Liver (tissue), 9 donors: ENCODE results near the gene NAT8L. TPM values are rescaled to one million over a fixed set of nuclear protein-coding genes. Genes with fewer than 3 reads are reported as not detected.

Experiments used
- DNase-seq: peaks from one replicate; pipeline ENCODE4 v3.0.0-alpha.2; 2017; ENCODE audit warnings: low spot score
- H3K27ac ChIP-seq, 2 donors: one replicate each; pipeline ENCODE4 v1.7.0; 2013; ENCODE audit warnings: inconsistent platforms in 2 of 2, low read length in 2 of 2, control low read depth in 1 of 2, low read depth in 1 of 2, mild to moderate bottlenecking in 1 of 2
- H3K27me3 ChIP-seq, 4 donors: one replicate each; pipeline versions ENCODE4 v1.6.1 to v1.7.0; 2013; ENCODE audit warnings: low read length in 3 of 4, inconsistent platforms in 1 of 4, mild to moderate bottlenecking in 1 of 4, moderate library complexity in 1 of 4; ENCODE audit not compliant: control insufficient read depth in 4 of 4, insufficient read depth in 4 of 4
- H3K36me3 ChIP-seq, 4 donors: one replicate each; pipeline versions ENCODE4 v1.6.1 to v1.7.0; 2013; ENCODE audit warnings: low read length in 3 of 4, mild to moderate bottlenecking in 3 of 4, low read depth in 1 of 4, moderate library complexity in 1 of 4; ENCODE audit not compliant: control insufficient read depth in 4 of 4, insufficient read depth in 3 of 4
- H3K4me1 ChIP-seq, 4 donors: one replicate each; pipeline versions ENCODE4 v1.6.1 to v1.7.0; 2013; ENCODE audit warnings: low read length in 3 of 4, mild to moderate bottlenecking in 3 of 4, moderate library complexity in 1 of 4; ENCODE audit not compliant: control insufficient read depth in 4 of 4, insufficient read depth in 4 of 4
- H3K4me3 ChIP-seq, 3 donors: one replicate each; pipeline versions ENCODE4 v1.6.1 to v1.7.0; 2013; ENCODE audit warnings: low read length in 3 of 3, control low read depth in 1 of 3, low read depth in 1 of 3, mild to moderate bottlenecking in 1 of 3
- H3K9ac ChIP-seq, 2 donors: one replicate each; pipeline ENCODE4 v1.7.0; 2013; ENCODE audit warnings: low read length in 2 of 2, mild to moderate bottlenecking in 2 of 2, moderate library complexity in 2 of 2, control low read depth in 1 of 2, low read depth in 1 of 2
- H3K9me3 ChIP-seq, 4 donors: one replicate each; pipeline versions ENCODE4 v1.6.1 to v1.7.0; 2013; ENCODE audit warnings: low read length in 3 of 4; ENCODE audit not compliant: control insufficient read depth in 4 of 4
- EGR1 ChIP-seq, 2 donors: IDR thresholded peaks; 2 replicates each; pipeline ENCODE4 v1.6.1; 2016 to 2018; ENCODE audit warnings: antibody characterized with exemption in 2 of 2, low read depth in 2 of 2
- FOXA1 ChIP-seq: IDR thresholded peaks from 2 replicates; pipeline ENCODE4 v1.6.1; 2016; ENCODE audit warnings: antibody characterized with exemption
- FOXA2 ChIP-seq: IDR thresholded peaks from 2 replicates; pipeline ENCODE4 v1.6.1; 2016; ENCODE audit warnings: antibody characterized with exemption
- GABPA ChIP-seq, 2 donors: IDR thresholded peaks in 1 of 2; conservative IDR thresholded peaks in 1 of 2; 2 replicates each; pipeline ENCODE4 v1.6.1; 2016; ENCODE audit warnings: antibody characterized with exemption in 2 of 2, mild to moderate bottlenecking in 1 of 2, moderate library complexity in 1 of 2
- HNF4A ChIP-seq, 2 donors: conservative IDR thresholded peaks; 2 replicates each; pipeline ENCODE4 v1.6.1; 2016; ENCODE audit warnings: antibody characterized with exemption in 2 of 2, mild to moderate bottlenecking in 2 of 2
- HNF4G ChIP-seq: IDR thresholded peaks from 2 replicates; pipeline ENCODE4 v1.6.1; 2016; ENCODE audit warnings: antibody characterized with exemption
- JUND ChIP-seq, 2 donors: IDR thresholded peaks; 2 replicates each; pipeline ENCODE4 v1.6.1; 2016; ENCODE audit warnings: antibody characterized with exemption in 2 of 2
- MAX ChIP-seq: IDR thresholded peaks from 2 replicates; pipeline ENCODE4 v1.6.1; 2016; ENCODE audit warnings: antibody characterized with exemption
- NR2F2 ChIP-seq: IDR thresholded peaks from 2 replicates; pipeline ENCODE4 v1.6.1; 2016; ENCODE audit warnings: antibody characterized with exemption
- RAD21 ChIP-seq, 2 donors: IDR thresholded peaks; 2 replicates each; pipeline ENCODE4 v1.6.1; 2016; ENCODE audit warnings: antibody characterized with exemption in 2 of 2, mild to moderate bottlenecking in 2 of 2
- SP1 ChIP-seq: IDR thresholded peaks from 2 replicates; pipeline ENCODE4 v1.6.1; 2018; ENCODE audit warnings: antibody characterized with exemption, mild to moderate bottlenecking
- TAF1 ChIP-seq: conservative IDR thresholded peaks from 2 replicates; pipeline ENCODE4 v1.6.1; 2016; ENCODE audit warnings: antibody characterized with exemption, mild to moderate bottlenecking
- YY1 ChIP-seq: IDR thresholded peaks from 2 replicates; pipeline ENCODE4 v1.6.1; 2016; ENCODE audit warnings: antibody characterized with exemption, mild to moderate bottlenecking
- WGBS: extraction: QIAGEN DNeasy Blood & Tissue Kit; methylation state at CpG from one replicate; pipeline ENCODE4 v1.1.7; 2013; 5-methylcytosine and 5-hydroxymethylcytosine counted together
- polyA plus RNA-seq, 2 donors: library from polyadenylated mRNA; stranded (reverse) in 1 of 2; unstranded in 1 of 2; fragments of 200-250 nt in 1 of 2; fragments of >200 nt in 1 of 2; fragmentation: Nextera tagmentation in 1 of 2; extraction: Ambion mirVana in 1 of 2; gene quantifications; one replicate each; pipeline versions ENCODE4 v1.2.1 to v1.2.3, GENCODE V29; 2013 to 2015
- total RNA-seq, 2 donors: library from RNA; depleted of rRNA; stranded (reverse); fragments of >200 nt; gene quantifications; one replicate each; pipeline ENCODE4 v1.2.3, GENCODE V29; 2014
- TF ChIP-seq, protein P1 (sequence below): IDR thresholded peaks from 2 replicates; pipeline ENCODE4 v1.6.1; 2016; ENCODE audit warnings: antibody characterized with exemption
- TF ChIP-seq, protein P2 (sequence below): IDR thresholded peaks from 2 replicates; pipeline ENCODE4 v1.6.1; 2016; ENCODE audit warnings: antibody characterized with exemption, mild to moderate bottlenecking
- TF ChIP-seq, protein P3 (sequence below): IDR thresholded peaks from 2 replicates; pipeline ENCODE4 v1.6.1; 2016; ENCODE audit warnings: antibody characterized with exemption
- TF ChIP-seq, protein P4 (sequence below): fragments of 150-350 bp; IDR thresholded peaks from 2 replicates; pipeline ENCODE4 v1.5.1; 2017; ENCODE audit warnings: improper control_type of control experiment, low read depth, low read length; ENCODE audit not compliant: missing input control
- donor health status: healthy.
- donor health status: healthy.
- donor health status: healthy.
- donor health status: healthy.
- donor health status: healthy.

The NAT8L gene
- total and polyA plus RNA-seq, 4 donors = 0.07 to 0.09 (median 0.08) TPM; not detected in 1

DNA sequence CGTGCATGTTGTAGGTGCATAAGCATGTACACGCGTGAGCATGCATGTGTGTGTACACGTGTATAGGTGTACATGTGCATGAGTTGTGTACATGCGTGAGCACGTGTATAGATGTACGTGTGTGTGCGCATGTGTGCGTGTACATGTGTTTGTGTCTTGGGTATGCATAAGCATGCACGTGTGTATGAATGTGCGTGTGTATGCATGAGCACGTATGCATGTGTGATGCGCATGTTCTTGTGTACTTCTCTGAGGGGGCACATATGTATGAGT is 9.0 kb downstream of the NAT8L start:
- 97% methylated on average over 13 of the region's 13 CpGs for WGBS
- DNase-seq = no peak

DNA sequence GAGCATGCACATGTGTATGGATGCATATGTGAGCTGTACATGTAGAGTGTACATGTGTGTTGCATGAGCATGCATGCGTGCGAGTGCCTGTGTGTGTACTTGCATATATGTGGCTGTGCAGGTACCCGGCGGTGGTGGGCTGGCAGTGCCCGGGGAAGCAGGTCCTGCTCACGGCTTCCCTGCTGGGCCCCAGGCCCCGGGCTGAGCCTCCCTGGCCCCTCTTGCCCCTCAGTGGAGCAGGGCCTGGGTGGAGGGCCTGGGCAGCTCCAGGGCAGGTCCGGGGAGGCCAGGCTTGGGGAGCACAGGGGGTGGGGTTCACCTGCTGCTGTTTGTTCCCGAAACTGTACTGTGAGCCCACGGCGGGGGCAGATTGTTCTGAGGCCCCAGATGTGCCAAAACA is 9.4 kb downstream of the NAT8L start:
- WGBS = 90% methylated on average over 11 of the region's 11 CpGs
- TF ChIP-seq EGR1 (IDR thresholded peaks at IDR 0.05; ENCODE audit: low read depth in 2 of 2) (no peak), HNF4A (conservative IDR thresholded peaks at IDR 0.05) (no peak), FOXA1 (no peak), JUND (IDR thresholded peaks at IDR 0.05) (no peak), NR2F2 (no peak), HNF4G (no peak)
- DNase-seq = no peak
- H3K27me3 ChIP-seq = no peaks in the 10 kb centered on the region
- no peak overlapping the region for H3K9ac ChIP-seq
- H3K4me1 ChIP-seq = no peaks in the 10 kb centered on the region
- H3K4me3 ChIP-seq = no peak overlapping the region
- H3K27ac ChIP-seq = no peak overlapping the region
- no peaks in the 10 kb centered on the region for H3K9me3 ChIP-seq
- H3K36me3 ChIP-seq = no peaks in the 10 kb centered on the region

More for the DNA sequence above, 9.0 kb downstream of the NAT8L start:
- Histone ChIP-seq H3K4me3 (no peak overlapping the region), H3K4me1 (no peaks in the 10 kb centered on the region), H3K27me3 (no peaks in the 10 kb centered on the region), H3K27ac (no peak overlapping the region), H3K9me3 (no peaks in the 10 kb centered on the region), H3K36me3 (no peaks in the 10 kb centered on the region), H3K9ac (no peak overlapping the region)
- TF ChIP-seq HNF4G (no peak), FOXA2 (no peak), FOXA1 (no peak), YY1 (no peak), MAX (no peak), TAF1 (no peak), RAD21 (IDR thresholded peaks at IDR 0.05) (no peak), SP1 (no peak), NR2F2 (no peak), GABPA (IDR thresholded peaks at IDR 0.05 in 1 of 2, conservative IDR thresholded peaks at IDR 0.05 in 1 of 2) (no peak), EGR1 (IDR thresholded peaks at IDR 0.05; ENCODE audit: low read depth in 2 of 2) (no peak)
- TF ChIP-seq, protein P1, sequence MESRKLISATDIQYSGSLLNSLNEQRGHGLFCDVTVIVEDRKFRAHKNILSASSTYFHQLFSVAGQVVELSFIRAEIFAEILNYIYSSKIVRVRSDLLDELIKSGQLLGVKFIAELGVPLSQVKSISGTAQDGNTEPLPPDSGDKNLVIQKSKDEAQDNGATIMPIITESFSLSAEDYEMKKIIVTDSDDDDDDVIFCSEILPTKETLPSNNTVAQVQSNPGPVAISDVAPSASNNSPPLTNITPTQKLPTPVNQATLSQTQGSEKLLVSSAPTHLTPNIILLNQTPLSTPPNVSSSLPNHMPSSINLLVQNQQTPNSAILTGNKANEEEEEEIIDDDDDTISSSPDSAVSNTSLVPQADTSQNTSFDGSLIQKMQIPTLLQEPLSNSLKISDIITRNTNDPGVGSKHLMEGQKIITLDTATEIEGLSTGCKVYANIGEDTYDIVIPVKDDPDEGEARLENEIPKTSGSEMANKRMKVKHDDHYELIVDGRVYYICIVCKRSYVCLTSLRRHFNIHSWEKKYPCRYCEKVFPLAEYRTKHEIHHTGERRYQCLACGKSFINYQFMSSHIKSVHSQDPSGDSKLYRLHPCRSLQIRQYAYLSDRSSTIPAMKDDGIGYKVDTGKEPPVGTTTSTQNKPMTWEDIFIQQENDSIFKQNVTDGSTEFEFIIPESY = no peak
- TF ChIP-seq, protein P2, sequence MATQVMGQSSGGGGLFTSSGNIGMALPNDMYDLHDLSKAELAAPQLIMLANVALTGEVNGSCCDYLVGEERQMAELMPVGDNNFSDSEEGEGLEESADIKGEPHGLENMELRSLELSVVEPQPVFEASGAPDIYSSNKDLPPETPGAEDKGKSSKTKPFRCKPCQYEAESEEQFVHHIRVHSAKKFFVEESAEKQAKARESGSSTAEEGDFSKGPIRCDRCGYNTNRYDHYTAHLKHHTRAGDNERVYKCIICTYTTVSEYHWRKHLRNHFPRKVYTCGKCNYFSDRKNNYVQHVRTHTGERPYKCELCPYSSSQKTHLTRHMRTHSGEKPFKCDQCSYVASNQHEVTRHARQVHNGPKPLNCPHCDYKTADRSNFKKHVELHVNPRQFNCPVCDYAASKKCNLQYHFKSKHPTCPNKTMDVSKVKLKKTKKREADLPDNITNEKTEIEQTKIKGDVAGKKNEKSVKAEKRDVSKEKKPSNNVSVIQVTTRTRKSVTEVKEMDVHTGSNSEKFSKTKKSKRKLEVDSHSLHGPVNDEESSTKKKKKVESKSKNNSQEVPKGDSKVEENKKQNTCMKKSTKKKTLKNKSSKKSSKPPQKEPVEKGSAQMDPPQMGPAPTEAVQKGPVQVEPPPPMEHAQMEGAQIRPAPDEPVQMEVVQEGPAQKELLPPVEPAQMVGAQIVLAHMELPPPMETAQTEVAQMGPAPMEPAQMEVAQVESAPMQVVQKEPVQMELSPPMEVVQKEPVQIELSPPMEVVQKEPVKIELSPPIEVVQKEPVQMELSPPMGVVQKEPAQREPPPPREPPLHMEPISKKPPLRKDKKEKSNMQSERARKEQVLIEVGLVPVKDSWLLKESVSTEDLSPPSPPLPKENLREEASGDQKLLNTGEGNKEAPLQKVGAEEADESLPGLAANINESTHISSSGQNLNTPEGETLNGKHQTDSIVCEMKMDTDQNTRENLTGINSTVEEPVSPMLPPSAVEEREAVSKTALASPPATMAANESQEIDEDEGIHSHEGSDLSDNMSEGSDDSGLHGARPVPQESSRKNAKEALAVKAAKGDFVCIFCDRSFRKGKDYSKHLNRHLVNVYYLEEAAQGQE = no peak
- TF ChIP-seq, protein P3, sequence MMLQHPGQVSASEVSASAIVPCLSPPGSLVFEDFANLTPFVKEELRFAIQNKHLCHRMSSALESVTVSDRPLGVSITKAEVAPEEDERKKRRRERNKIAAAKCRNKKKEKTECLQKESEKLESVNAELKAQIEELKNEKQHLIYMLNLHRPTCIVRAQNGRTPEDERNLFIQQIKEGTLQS = no peak
- TF ChIP-seq, protein P4, sequence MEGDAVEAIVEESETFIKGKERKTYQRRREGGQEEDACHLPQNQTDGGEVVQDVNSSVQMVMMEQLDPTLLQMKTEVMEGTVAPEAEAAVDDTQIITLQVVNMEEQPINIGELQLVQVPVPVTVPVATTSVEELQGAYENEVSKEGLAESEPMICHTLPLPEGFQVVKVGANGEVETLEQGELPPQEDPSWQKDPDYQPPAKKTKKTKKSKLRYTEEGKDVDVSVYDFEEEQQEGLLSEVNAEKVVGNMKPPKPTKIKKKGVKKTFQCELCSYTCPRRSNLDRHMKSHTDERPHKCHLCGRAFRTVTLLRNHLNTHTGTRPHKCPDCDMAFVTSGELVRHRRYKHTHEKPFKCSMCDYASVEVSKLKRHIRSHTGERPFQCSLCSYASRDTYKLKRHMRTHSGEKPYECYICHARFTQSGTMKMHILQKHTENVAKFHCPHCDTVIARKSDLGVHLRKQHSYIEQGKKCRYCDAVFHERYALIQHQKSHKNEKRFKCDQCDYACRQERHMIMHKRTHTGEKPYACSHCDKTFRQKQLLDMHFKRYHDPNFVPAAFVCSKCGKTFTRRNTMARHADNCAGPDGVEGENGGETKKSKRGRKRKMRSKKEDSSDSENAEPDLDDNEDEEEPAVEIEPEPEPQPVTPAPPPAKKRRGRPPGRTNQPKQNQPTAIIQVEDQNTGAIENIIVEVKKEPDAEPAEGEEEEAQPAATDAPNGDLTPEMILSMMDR = no peak
